HepG2 (cell line): ENCODE data around the gene NOC3L. TPM values are rescaled to one million over a fixed set of nuclear protein-coding genes. Genes with fewer than 3 reads are reported as not detected.
A peak's percentile ranks its signal among the peaks of the same experiment; 100 is the strongest.

Source experiments
- FOXK1 ChIP-seq: sonication (generic); formaldehyde crosslinking; IDR thresholded peaks from 2 replicates; pipeline ENCODE4 v1.4.0; 2020; ENCODE audit warnings: low read depth, missing genetic modification reagents, borderline replicate concordance
- NCOA5 ChIP-seq: sonication (generic); formaldehyde crosslinking; IDR thresholded peaks from 2 replicates; pipeline ENCODE4 v1.4.0; 2020; ENCODE audit warnings: missing genetic modification reagents
- NFATC3 ChIP-seq: sonication (generic); formaldehyde crosslinking; IDR thresholded peaks from 2 replicates; pipeline ENCODE4 v1.5.1; 2020; ENCODE audit warnings: mild to moderate bottlenecking, missing genetic modification reagents
- NR2F6 ChIP-seq, 2 experiments: IDR thresholded peaks; 2 replicates each; pipeline ENCODE4 v1.6.1; 2016; ENCODE audit warnings: antibody characterized with exemption in 1 of 2, mild to moderate bottlenecking in 1 of 2
- RAD51 ChIP-seq: fragments of 450-650 bp; IDR thresholded peaks from 2 replicates; pipeline ENCODE4 v1.6.1; 2016; ENCODE audit warnings: borderline replicate concordance
- TCF7L2 ChIP-seq: IDR thresholded peaks from 2 replicates; pipeline ENCODE4 v1.6.1; 2011; ENCODE audit warnings: mild to moderate bottlenecking, low read depth, low read length, moderate library complexity
- ZBTB21 ChIP-seq: sonication (generic); formaldehyde crosslinking; IDR thresholded peaks from 2 replicates; pipeline ENCODE4 v1.4.0; 2020; ENCODE audit warnings: missing genetic modification reagents
- ZNF30 ChIP-seq: sonication (generic); formaldehyde crosslinking; IDR thresholded peaks from 2 replicates; pipeline ENCODE4 v1.5.0; 2020; ENCODE audit warnings: mild to moderate bottlenecking, missing genetic modification reagents
- ZNF460 ChIP-seq: sonication (generic); formaldehyde crosslinking; IDR thresholded peaks from 2 replicates; pipeline ENCODE4 v1.5.1; 2020; ENCODE audit warnings: missing genetic modification reagents, mild to moderate bottlenecking, borderline replicate concordance
- ZSCAN9 ChIP-seq: IDR thresholded peaks from 2 replicates; pipeline ENCODE4 v1.6.1; 2016; ENCODE audit warnings: borderline replicate concordance
- polyA plus RNA-seq, 8 experiments: library from polyadenylated mRNA; depleted of rRNA in 3 of 8; stranded (reverse) in 7 of 8; unstranded in 1 of 8; fragments of >200 nt; fragmentation: Illumina TruSeq in 4 of 8; extraction: Trizol in 4 of 8; gene quantifications; 2 replicates each; pipeline versions ENCODE4 v1.2.1 to v1.2.3, GENCODE V29; 2011 to 2016; ENCODE audit warnings: low read depth in 4 of 8, missing spikeins in 1 of 8, mixed read lengths in 1 of 8; ENCODE audit not compliant: insufficient read depth in 1 of 8
- total RNA-seq, 5 experiments: library from RNA; depleted of rRNA; stranded (reverse); fragments of >200 nt; fragmentation: Illumina TruSeq; extraction: Trizol; gene quantifications; 2 replicates each; pipeline ENCODE4 v1.2.3, GENCODE V29; 2016; ENCODE audit warnings: low read depth in 1 of 5
- TF ChIP-seq, protein P1 (sequence below), 2 experiments: fragments of 450-650 bp in 1 of 2; sonication (generic) in 1 of 2; formaldehyde crosslinking in 1 of 2; IDR thresholded peaks; 2 replicates each; pipeline versions ENCODE4 v1.6.1 to v1.8.0; 2016 to 2022; ENCODE audit warnings: antibody characterized with exemption in 1 of 2, mild to moderate bottlenecking in 1 of 2, missing genetic modification reagents in 1 of 2
- TF ChIP-seq, protein P2 (sequence below): IDR thresholded peaks from 2 replicates; pipeline ENCODE4 v1.6.1; 2018; ENCODE audit warnings: missing genetic modification reagents, mild to moderate bottlenecking, missing compliant biosample characterization
- TF ChIP-seq, protein P3 (sequence below): sonication (generic); formaldehyde crosslinking; IDR thresholded peaks from 2 replicates; pipeline ENCODE4 v1.4.0; 2020; ENCODE audit warnings: missing genetic modification reagents
- TF ChIP-seq, protein P4 (sequence below): sonication (generic); formaldehyde crosslinking; IDR thresholded peaks from 2 replicates; pipeline ENCODE4 v1.4.0; 2020; ENCODE audit warnings: missing genetic modification reagents

Gene NOC3L
- total and polyA plus RNA-seq, 2 of the 13 experiments (the other 11 are each of a cell fraction or from before 2014, with no cell fraction given), result 7.8 to 36.6 TPM

DNA sequence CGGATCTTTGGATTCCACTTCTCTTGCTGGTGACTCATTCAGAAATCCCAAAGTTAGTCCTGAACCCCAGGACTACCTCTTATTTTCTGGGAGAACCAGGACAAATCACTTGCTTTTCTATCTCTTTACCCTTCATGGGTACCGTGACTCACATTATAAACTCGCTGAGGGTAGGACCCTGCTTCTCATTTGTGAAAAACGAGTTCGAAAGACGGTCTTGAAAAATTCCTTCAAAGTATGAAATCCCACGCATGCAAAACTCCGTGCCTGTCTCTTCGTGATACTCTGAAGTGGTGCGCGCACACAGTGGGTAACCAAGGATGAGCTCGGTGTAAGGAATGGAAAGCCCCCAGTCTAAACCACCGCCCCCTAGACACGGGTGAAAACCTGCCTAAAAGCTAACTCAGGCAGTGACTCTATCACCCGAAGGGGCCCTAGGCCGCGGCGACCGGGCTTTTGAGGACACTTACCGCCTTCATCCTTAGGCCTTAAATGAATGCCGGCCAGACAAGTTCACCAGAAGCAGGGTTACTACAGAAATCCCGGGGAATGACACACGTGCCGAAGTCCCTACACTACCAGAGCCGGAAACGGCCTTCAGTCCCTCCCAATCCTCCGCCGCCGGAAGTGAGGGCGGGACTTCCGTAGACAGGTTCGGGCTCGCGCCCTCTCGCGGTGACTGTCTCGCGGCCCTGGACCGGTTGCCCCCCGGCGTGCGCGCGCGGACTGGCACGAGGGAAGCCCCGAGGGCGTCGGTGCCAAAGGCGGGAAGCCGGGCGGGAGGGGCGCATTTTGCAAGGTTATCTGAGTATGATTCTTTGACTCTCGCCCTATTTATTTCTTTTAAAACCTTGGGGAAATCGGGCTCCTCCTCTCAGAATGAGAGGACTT lies at the start of gene NOC3L (continued):
- TF ChIP-seq NCOA5, result no peak
- TF ChIP-seq FOXK1, result peak; percentile 88
- peak; percentile 49; the same call in 1 of the 2 replicates for TF ChIP-seq NFATC3
- peak; percentile 97 for TF ChIP-seq ZNF30 (CRISPR knock-in tag)
- TF ChIP-seq ZSCAN9, result peak; percentile 96
- TF ChIP-seq, protein P1, sequence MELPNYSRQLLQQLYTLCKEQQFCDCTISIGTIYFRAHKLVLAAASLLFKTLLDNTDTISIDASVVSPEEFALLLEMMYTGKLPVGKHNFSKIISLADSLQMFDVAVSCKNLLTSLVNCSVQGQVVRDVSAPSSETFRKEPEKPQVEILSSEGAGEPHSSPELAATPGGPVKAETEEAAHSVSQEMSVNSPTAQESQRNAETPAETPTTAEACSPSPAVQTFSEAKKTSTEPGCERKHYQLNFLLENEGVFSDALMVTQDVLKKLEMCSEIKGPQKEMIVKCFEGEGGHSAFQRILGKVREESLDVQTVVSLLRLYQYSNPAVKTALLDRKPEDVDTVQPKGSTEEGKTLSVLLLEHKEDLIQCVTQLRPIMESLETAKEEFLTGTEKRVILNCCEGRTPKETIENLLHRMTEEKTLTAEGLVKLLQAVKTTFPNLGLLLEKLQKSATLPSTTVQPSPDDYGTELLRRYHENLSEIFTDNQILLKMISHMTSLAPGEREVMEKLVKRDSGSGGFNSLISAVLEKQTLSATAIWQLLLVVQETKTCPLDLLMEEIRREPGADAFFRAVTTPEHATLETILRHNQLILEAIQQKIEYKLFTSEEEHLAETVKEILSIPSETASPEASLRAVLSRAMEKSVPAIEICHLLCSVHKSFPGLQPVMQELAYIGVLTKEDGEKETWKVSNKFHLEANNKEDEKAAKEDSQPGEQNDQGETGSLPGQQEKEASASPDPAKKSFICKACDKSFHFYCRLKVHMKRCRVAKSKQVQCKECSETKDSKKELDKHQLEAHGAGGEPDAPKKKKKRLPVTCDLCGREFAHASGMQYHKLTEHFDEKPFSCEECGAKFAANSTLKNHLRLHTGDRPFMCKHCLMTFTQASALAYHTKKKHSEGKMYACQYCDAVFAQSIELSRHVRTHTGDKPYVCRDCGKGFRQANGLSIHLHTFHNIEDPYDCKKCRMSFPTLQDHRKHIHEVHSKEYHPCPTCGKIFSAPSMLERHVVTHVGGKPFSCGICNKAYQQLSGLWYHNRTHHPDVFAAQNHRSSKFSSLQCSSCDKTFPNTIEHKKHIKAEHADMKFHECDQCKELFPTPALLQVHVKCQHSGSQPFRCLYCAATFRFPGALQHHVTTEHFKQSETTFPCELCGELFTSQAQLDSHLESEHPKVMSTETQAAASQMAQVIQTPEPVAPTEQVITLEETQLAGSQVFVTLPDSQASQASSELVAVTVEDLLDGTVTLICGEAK (IDR thresholded peaks at IDR 0.05), result peak; percentile 74
- TF ChIP-seq, protein P1 (CRISPR knock-in tag; IDR thresholded peaks at IDR 0.05), result peak; percentile 93
- TF ChIP-seq TCF7L2, result no peak
- TF ChIP-seq ZBTB21 (CRISPR knock-in tag), result peak; percentile 72
- no peak for TF ChIP-seq NR2F6 (IDR thresholded peaks at IDR 0.05)
- TF ChIP-seq NR2F6 (CRISPR knock-in tag; IDR thresholded peaks at IDR 0.05), result peak; percentile 64; the same call in 1 of the 2 replicates
- TF ChIP-seq, protein P2, sequence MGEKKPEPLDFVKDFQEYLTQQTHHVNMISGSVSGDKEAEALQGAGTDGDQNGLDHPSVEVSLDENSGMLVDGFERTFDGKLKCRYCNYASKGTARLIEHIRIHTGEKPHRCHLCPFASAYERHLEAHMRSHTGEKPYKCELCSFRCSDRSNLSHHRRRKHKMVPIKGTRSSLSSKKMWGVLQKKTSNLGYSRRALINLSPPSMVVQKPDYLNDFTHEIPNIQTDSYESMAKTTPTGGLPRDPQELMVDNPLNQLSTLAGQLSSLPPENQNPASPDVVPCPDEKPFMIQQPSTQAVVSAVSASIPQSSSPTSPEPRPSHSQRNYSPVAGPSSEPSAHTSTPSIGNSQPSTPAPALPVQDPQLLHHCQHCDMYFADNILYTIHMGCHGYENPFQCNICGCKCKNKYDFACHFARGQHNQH (CRISPR knock-in tag), result peak; percentile 97
- TF ChIP-seq, protein P3, sequence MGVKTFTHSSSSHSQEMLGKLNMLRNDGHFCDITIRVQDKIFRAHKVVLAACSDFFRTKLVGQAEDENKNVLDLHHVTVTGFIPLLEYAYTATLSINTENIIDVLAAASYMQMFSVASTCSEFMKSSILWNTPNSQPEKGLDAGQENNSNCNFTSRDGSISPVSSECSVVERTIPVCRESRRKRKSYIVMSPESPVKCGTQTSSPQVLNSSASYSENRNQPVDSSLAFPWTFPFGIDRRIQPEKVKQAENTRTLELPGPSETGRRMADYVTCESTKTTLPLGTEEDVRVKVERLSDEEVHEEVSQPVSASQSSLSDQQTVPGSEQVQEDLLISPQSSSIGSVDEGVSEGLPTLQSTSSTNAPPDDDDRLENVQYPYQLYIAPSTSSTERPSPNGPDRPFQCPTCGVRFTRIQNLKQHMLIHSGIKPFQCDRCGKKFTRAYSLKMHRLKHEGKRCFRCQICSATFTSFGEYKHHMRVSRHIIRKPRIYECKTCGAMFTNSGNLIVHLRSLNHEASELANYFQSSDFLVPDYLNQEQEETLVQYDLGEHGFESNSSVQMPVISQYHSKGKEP, result peak; percentile 94; the same call in 1 of the 2 replicates
- peak; percentile 34; the same call in 1 of the 2 replicates for TF ChIP-seq ZNF460
- TF ChIP-seq RAD51, result no peak
- TF ChIP-seq, protein P4, sequence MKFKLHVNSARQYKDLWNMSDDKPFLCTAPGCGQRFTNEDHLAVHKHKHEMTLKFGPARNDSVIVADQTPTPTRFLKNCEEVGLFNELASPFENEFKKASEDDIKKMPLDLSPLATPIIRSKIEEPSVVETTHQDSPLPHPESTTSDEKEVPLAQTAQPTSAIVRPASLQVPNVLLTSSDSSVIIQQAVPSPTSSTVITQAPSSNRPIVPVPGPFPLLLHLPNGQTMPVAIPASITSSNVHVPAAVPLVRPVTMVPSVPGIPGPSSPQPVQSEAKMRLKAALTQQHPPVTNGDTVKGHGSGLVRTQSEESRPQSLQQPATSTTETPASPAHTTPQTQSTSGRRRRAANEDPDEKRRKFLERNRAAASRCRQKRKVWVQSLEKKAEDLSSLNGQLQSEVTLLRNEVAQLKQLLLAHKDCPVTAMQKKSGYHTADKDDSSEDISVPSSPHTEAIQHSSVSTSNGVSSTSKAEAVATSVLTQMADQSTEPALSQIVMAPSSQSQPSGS (CRISPR knock-in tag), result peak; percentile 79; the same call in 1 of the 2 replicates
